K562 (cell line): ENCODE results near the gene KIF18B. TPM values are rescaled to one million over a fixed set of nuclear protein-coding genes. Genes with fewer than 3 reads are reported as not detected.

Experiments
- BMI1 ChIP-seq: fragments of 150-350 bp; IDR thresholded peaks from 2 replicates; pipeline ENCODE4 v1.6.1; 2014; ENCODE audit warnings: low read length
- CBFA2T2 ChIP-seq: fragments of 450-650 bp; conservative IDR thresholded peaks from 2 replicates; pipeline ENCODE4 v1.6.1; 2017; ENCODE audit warnings: mild to moderate bottlenecking
- KDM2B ChIP-seq: fragments of 250-450 bp; sonication (Bioruptor Pico); IDR thresholded peaks from 2 replicates; pipeline ENCODE4 v1.8.0; 2021; ENCODE audit warnings: mild to moderate bottlenecking, moderate library complexity
- KHSRP ChIP-seq: fragments of 450-650 bp; IDR thresholded peaks from 2 replicates; pipeline ENCODE4 v1.6.1; 2017
- SIN3A ChIP-seq, 2 experiments: fragments of 150-350 bp in 1 of 2; IDR thresholded peaks; 2 replicates each; pipeline ENCODE4 v1.6.1; 2011 to 2016; ENCODE audit warnings: borderline replicate concordance in 2 of 2, low read depth in 2 of 2, low read length in 2 of 2, mild to moderate bottlenecking in 2 of 2, moderate library complexity in 2 of 2; ENCODE audit not compliant: control insufficient read depth in 1 of 2
- YBX1 ChIP-seq: fragments of 450-650 bp; IDR thresholded peaks from 2 replicates; pipeline ENCODE4 v1.7.1; 2016; ENCODE audit warnings: mild to moderate bottlenecking
- ZNF586 ChIP-seq: fragments of 450-650 bp; formaldehyde crosslinking; conservative IDR thresholded peaks from 2 replicates; pipeline ENCODE4 v1.4.0; 2020; ENCODE audit warnings: mild to moderate bottlenecking, moderate library complexity
- ZNF644 ChIP-seq: fragments of 200-800 bp; sonication (Bioruptor generic); IDR thresholded peaks from 2 replicates; pipeline ENCODE4 v1.6.1; 2016; ENCODE audit warnings: low read depth, missing genetic modification characterization, missing compliant biosample characterization
- polyA plus RNA-seq, 8 experiments: library from polyadenylated mRNA; depleted of rRNA in 4 of 8; stranded (reverse) in 5 of 8; unstranded in 3 of 8; fragments of >200 nt; fragmentation: Nextera tagmentation in 2 of 8; fragmentation: Illumina TruSeq in 1 of 8; extraction: Ambion mirVana in 2 of 8; extraction: Trizol in 1 of 8; gene quantifications; 2 replicates each; pipeline versions ENCODE4 v1.2.1 to v1.2.3, GENCODE V29; 2011 to 2014; ENCODE audit warnings: inconsistent platforms in 1 of 8, missing spikeins in 1 of 8
- total RNA-seq, 7 experiments: library from RNA; depleted of rRNA in 6 of 7; stranded (reverse); fragments of >200 nt in 6 of 7; fragmentation: Illumina TruSeq in 2 of 7; extraction: Trizol in 2 of 7; gene quantifications; 2 replicates each; pipeline versions ENCODE4 v1.2.1 to v1.2.3, GENCODE V29; 2011 to 2021; ENCODE audit warnings: low replicate concordance in 1 of 7
- TF ChIP-seq, protein P1 (sequence below), 2 experiments: fragments of 450-650 bp; conservative IDR thresholded peaks; 2 replicates each; pipeline ENCODE4 v1.6.1; 2017; ENCODE audit warnings: mild to moderate bottlenecking in 2 of 2, moderate library complexity in 2 of 2
- TF ChIP-seq, protein P2 (sequence below): sonication (generic); formaldehyde crosslinking; IDR thresholded peaks from 2 replicates; pipeline ENCODE4 v1.8.0; 2023; ENCODE audit warnings: missing genetic modification reagents, mild to moderate bottlenecking, borderline replicate concordance
- TF ChIP-seq, protein P3 (sequence below), 2 experiments: fragments of 450-650 bp; formaldehyde crosslinking in 1 of 2; IDR thresholded peaks; 2 replicates each; pipeline versions ENCODE4 v1.4.0 to v1.6.1; 2014 to 2020; ENCODE audit warnings: mild to moderate bottlenecking in 2 of 2, borderline replicate concordance in 1 of 2, low read depth in 1 of 2

The KIF18B gene
- total and polyA plus RNA-seq, 9 of the 15 experiments (the other 6 are each of a cell fraction or from before 2014, with no cell fraction given): 2.0 to 42.8 (median 13.2) TPM

GRCh38 chr17:44911133-44912001 is 36.2 kb downstream of the KIF18B start (continued):
- TF ChIP-seq, protein P1, sequence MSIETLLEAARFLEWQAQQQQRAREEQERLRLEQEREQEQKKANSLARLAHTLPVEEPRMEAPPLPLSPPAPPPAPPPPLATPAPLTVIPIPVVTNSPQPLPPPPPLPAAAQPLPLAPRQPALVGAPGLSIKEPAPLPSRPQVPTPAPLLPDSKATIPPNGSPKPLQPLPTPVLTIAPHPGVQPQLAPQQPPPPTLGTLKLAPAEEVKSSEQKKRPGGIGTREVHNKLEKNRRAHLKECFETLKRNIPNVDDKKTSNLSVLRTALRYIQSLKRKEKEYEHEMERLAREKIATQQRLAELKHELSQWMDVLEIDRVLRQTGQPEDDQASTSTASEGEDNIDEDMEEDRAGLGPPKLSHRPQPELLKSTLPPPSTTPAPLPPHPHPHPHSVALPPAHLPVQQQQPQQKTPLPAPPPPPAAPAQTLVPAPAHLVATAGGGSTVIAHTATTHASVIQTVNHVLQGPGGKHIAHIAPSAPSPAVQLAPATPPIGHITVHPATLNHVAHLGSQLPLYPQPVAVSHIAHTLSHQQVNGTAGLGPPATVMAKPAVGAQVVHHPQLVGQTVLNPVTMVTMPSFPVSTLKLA (conservative IDR thresholded peaks at IDR 0.05): no peak
- TF ChIP-seq YBX1 (no peak), KDM2B (CRISPR knock-in tag) (no peak), ZNF644 (no peak), KHSRP (no peak), ZNF586 (no peak), BMI1 (no peak), SIN3A (IDR thresholded peaks at IDR 0.05; ENCODE audit: borderline replicate concordance in 2 of 2, control insufficient read depth in 1 of 2, low read depth in 2 of 2, low read length in 2 of 2) (no peak), CBFA2T2 (no peak)
- TF ChIP-seq, protein P2, sequence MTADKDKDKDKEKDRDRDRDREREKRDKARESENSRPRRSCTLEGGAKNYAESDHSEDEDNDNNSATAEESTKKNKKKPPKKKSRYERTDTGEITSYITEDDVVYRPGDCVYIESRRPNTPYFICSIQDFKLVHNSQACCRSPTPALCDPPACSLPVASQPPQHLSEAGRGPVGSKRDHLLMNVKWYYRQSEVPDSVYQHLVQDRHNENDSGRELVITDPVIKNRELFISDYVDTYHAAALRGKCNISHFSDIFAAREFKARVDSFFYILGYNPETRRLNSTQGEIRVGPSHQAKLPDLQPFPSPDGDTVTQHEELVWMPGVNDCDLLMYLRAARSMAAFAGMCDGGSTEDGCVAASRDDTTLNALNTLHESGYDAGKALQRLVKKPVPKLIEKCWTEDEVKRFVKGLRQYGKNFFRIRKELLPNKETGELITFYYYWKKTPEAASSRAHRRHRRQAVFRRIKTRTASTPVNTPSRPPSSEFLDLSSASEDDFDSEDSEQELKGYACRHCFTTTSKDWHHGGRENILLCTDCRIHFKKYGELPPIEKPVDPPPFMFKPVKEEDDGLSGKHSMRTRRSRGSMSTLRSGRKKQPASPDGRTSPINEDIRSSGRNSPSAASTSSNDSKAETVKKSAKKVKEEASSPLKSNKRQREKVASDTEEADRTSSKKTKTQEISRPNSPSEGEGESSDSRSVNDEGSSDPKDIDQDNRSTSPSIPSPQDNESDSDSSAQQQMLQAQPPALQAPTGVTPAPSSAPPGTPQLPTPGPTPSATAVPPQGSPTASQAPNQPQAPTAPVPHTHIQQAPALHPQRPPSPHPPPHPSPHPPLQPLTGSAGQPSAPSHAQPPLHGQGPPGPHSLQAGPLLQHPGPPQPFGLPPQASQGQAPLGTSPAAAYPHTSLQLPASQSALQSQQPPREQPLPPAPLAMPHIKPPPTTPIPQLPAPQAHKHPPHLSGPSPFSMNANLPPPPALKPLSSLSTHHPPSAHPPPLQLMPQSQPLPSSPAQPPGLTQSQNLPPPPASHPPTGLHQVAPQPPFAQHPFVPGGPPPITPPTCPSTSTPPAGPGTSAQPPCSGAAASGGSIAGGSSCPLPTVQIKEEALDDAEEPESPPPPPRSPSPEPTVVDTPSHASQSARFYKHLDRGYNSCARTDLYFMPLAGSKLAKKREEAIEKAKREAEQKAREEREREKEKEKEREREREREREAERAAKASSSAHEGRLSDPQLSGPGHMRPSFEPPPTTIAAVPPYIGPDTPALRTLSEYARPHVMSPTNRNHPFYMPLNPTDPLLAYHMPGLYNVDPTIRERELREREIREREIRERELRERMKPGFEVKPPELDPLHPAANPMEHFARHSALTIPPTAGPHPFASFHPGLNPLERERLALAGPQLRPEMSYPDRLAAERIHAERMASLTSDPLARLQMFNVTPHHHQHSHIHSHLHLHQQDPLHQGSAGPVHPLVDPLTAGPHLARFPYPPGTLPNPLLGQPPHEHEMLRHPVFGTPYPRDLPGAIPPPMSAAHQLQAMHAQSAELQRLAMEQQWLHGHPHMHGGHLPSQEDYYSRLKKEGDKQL (CRISPR knock-in tag): no peak
- TF ChIP-seq, protein P3, sequence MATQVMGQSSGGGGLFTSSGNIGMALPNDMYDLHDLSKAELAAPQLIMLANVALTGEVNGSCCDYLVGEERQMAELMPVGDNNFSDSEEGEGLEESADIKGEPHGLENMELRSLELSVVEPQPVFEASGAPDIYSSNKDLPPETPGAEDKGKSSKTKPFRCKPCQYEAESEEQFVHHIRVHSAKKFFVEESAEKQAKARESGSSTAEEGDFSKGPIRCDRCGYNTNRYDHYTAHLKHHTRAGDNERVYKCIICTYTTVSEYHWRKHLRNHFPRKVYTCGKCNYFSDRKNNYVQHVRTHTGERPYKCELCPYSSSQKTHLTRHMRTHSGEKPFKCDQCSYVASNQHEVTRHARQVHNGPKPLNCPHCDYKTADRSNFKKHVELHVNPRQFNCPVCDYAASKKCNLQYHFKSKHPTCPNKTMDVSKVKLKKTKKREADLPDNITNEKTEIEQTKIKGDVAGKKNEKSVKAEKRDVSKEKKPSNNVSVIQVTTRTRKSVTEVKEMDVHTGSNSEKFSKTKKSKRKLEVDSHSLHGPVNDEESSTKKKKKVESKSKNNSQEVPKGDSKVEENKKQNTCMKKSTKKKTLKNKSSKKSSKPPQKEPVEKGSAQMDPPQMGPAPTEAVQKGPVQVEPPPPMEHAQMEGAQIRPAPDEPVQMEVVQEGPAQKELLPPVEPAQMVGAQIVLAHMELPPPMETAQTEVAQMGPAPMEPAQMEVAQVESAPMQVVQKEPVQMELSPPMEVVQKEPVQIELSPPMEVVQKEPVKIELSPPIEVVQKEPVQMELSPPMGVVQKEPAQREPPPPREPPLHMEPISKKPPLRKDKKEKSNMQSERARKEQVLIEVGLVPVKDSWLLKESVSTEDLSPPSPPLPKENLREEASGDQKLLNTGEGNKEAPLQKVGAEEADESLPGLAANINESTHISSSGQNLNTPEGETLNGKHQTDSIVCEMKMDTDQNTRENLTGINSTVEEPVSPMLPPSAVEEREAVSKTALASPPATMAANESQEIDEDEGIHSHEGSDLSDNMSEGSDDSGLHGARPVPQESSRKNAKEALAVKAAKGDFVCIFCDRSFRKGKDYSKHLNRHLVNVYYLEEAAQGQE (IDR thresholded peaks at IDR 0.05; ENCODE audit: borderline replicate concordance): peak; percentile 9; the same call in 1 of the 2 replicates
- TF ChIP-seq, protein P3 (CRISPR knock-in tag; IDR thresholded peaks at IDR 0.05; ENCODE audit: low read depth): no peak
